ENCODE measurements around the gene MLIP. TPM values are rescaled to one million over a fixed set of nuclear protein-coding genes. Genes with fewer than 3 reads are reported as not detected.

The MLIP gene
- total and polyA plus RNA-seq, 2 of the 13 experiments (the other 11 are each of a cell fraction or from before 2014, with no cell fraction given), result 0.08 to 0.33 TPM

DNA sequence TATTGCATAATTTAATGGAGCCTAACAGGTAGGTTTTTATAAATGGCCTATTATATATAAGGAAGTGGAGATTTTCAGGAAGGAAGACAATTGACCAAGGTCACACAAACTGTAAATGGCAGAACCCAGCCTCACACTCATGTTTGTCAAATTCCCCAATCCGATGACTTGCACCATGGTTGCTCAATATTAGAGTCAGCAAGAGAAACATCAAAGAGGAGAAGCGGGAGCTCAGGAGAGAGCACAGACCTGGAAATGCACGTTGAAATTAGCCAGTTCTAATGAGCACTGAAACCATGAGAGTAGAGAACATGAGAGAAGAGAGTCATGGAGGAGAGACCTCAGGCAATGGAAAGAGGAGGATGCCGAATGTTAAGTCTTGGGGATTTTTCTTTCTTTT is 13.5 kb upstream of the MLIP start (continued):
- peak; percentile 65; the same call in 1 of the 2 replicates for TF ChIP-seq ZGPAT (CRISPR knock-in tag; IDR thresholded peaks at IDR 0.05)
- no peak for TF ChIP-seq ZNF619 (CRISPR knock-in tag; IDR thresholded peaks at IDR 0.05)
- TF ChIP-seq, protein P1, sequence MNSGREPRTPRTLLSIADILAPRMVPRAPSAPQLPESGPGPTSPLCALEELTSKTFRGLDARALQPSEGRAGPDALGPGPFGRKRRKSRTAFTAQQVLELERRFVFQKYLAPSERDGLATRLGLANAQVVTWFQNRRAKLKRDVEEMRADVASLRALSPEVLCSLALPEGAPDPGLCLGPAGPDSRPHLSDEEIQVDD (CRISPR knock-in tag; IDR thresholded peaks at IDR 0.05; ENCODE audit: borderline replicate concordance), result no peak
- 0 out of 2 replicates have a peak, but pooled peaks have one; percentile 38 for TF ChIP-seq PRDM10 (CRISPR knock-in tag; IDR thresholded peaks at IDR 0.05; ENCODE audit: low read depth)
- 0 out of 2 replicates have a peak, but pooled peaks have one; percentile 42 for TF ChIP-seq ATF1 (CRISPR knock-in tag; IDR thresholded peaks at IDR 0.05)

DNA sequence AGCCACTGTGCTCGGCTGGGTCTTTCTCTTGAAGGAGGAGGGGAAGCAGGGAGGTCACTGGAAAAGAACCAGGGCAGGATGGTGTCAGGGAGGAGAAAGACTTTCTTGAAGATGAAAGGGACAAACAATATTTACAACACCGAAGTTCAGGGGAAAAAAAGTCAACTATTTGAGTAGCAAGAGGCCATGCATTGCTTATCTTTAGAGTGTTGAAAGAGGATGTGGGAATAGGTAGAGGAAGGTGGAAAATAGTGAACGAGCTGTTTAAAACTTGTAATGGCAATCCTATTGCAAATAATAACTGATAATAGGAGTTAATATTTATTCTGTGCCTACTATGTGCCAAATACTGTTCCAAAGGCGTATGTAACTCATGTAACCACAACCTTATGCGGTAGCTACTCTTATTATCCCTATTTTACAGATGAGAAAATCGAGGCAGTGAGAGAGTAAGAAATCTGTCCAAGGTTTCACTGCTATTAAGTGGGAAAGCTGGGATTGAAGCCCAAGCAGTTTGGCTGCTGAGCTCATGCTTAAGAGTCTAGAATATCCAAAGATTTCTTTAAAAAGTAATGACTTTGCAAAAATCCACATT is 12.7 kb upstream of the MLIP start:
- DNase-seq (ENCODE audit: low spot score) (peak; percentile 38), FAIRE-seq (no peak), ATAC-seq (peak; percentile 66)
- Histone ChIP-seq H3K36me3 (replicated peaks in 1 of 2; ENCODE audit: control insufficient read depth in 1 of 2, insufficient read depth in 2 of 2, low read length in 2 of 2) (no peaks in the 10 kb centered on the region), H3K9me3 (ENCODE audit: low read length) (no peaks in the 10 kb centered on the region), H3K4me1 (ENCODE audit: insufficient read depth, low read length) (peaks cover 18% of the 10 kb centered on the region), H3K79me2 (ENCODE audit: insufficient read depth, low read length) (no peaks in the 10 kb centered on the region), H4K20me1 (ENCODE audit: insufficient read depth, low read length) (no peaks in the 10 kb centered on the region), H3K4me3 (replicated peaks in 1 of 3; ENCODE audit: insufficient read depth in 1 of 3, low read depth in 2 of 3, low read length in 3 of 3) (no peak overlapping the region), H3K27me3 (ENCODE audit: control insufficient read depth in 1 of 2, insufficient read depth in 2 of 2, low read length in 2 of 2) (no peaks in the 10 kb centered on the region), H2AFZ (ENCODE audit: low read length) (no peak overlapping the region), H3K9ac (ENCODE audit: insufficient read depth, low read depth, low read length) (no peak overlapping the region), H3K27ac (ENCODE audit: extremely low read length, insufficient read depth, low read length) (no peak overlapping the region), H3K4me2 (ENCODE audit: low read depth, low read length) (peak overlapping the region; percentile 45)
- no TSS peak for BruUV-seq (replicated peaks)
- ChIA-PET POLR2A (interaction anchor here (1.4 kb wide), 1 partner anchor 147 kb away, joined by 3 read pairs; no protein-coding TSS in a partner anchor), CTCF (ENCODE audit: low intra/inter-chr PET ratio, low total read pairs) (no interaction called here)
- intact Hi-C loops (cut with micrococcal nuclease; ENCODE audit: unreplicated experiment), result no loop called here
- in situ Hi-C loops (cut with HindIII; ENCODE audit: extremely low pct_ligation_motif_present, low pct_unique_long_range_greater_than_20kb), result no loop called here
- WGBS (ENCODE audit: low lambda C conversion rate), result 8% methylated on average over 6 of the region's 6 CpGs
- TF ChIP-seq ZMYM4 (CRISPR knock-in tag; IDR thresholded peaks at IDR 0.05) (no peak), ZNF20 (CRISPR knock-in tag; IDR thresholded peaks at IDR 0.05) (no peak), HNRNPH1 (optimal IDR thresholded peaks at IDR 0.05; ENCODE audit: low read depth, low read length) (no peak), ZNF484 (CRISPR knock-in tag; IDR thresholded peaks at IDR 0.05; ENCODE audit: borderline replicate concordance, low read depth) (no peak), ZSCAN30 (CRISPR knock-in tag; IDR thresholded peaks at IDR 0.05) (no peak)
- TF ChIP-seq, protein P2, sequence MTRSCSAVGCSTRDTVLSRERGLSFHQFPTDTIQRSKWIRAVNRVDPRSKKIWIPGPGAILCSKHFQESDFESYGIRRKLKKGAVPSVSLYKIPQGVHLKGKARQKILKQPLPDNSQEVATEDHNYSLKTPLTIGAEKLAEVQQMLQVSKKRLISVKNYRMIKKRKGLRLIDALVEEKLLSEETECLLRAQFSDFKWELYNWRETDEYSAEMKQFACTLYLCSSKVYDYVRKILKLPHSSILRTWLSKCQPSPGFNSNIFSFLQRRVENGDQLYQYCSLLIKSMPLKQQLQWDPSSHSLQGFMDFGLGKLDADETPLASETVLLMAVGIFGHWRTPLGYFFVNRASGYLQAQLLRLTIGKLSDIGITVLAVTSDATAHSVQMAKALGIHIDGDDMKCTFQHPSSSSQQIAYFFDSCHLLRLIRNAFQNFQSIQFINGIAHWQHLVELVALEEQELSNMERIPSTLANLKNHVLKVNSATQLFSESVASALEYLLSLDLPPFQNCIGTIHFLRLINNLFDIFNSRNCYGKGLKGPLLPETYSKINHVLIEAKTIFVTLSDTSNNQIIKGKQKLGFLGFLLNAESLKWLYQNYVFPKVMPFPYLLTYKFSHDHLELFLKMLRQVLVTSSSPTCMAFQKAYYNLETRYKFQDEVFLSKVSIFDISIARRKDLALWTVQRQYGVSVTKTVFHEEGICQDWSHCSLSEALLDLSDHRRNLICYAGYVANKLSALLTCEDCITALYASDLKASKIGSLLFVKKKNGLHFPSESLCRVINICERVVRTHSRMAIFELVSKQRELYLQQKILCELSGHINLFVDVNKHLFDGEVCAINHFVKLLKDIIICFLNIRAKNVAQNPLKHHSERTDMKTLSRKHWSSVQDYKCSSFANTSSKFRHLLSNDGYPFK (CRISPR knock-in tag; IDR thresholded peaks at IDR 0.05; ENCODE audit: borderline replicate concordance), result no peak
